Stimulated activated CD8-positive, alpha-beta memory T cell treated with anti-CD3 and anti-CD28 coated beads, Interleukin-2, amount 100 ng/mL, for 1 hour (primary cell): ENCODE results near the gene NRGN.

ENCODE experiments used
- DNase-seq, 2 donors: peaks; one replicate each; pipeline ENCODE4 v3.0.0-alpha.2; 2020; ENCODE audit warnings: low read depth in 2 of 2

The NRGN gene

GRCh38 chr11:124740277-124740882 is 638 bp downstream of the NRGN start:
- DNase-seq: peak in 1 of 2 donors; percentile 18

- DNase-seq: no peak
These were observed 2.8 kb downstream of the NRGN start for GRCh38 chr11:124742555-124742954.

GRCh38 chr11:124743050-124743449 is 3.3 kb downstream of the NRGN start:
- DNase-seq: no peak

- no peak for DNase-seq
These were observed 5.6 kb downstream of the NRGN start for GRCh38 chr11:124745270-124745834.

GRCh38 chr11:124745835-124746620 is 6.3 kb downstream of the NRGN start:
- no peak for DNase-seq

- peak; percentile 57 to 66 for DNase-seq
These were observed 7.0 kb downstream of the NRGN start for GRCh38 chr11:124746621-124747243.

GRCh38 chr11:124747406-124748099 is 7.8 kb downstream of the NRGN start:
- DNase-seq: no peak

GRCh38 chr11:124748100-124748418 is 8.3 kb downstream of the NRGN start:
- DNase-seq: no peak

- DNase-seq: no peak
These were observed 9.0 kb downstream of the NRGN start for GRCh38 chr11:124748481-124749343.

- no peak for DNase-seq
These were observed 10.2 kb downstream of the NRGN start for GRCh38 chr11:124749912-124750311.

- DNase-seq: no peak
These were observed 11.6 kb downstream of the NRGN start for GRCh38 chr11:124751391-124751740.

- no peak for DNase-seq
These were observed 12.2 kb downstream of the NRGN start, which contains the start of gene VSIG2 for GRCh38 chr11:124751741-124752470. Gene VSIG2 (minus strand): TSS chr11:124752255. CDS start chr11:124752137, 118 bp downstream.

GRCh38 chr11:124752471-124753102 is 12.8 kb downstream of the NRGN start:
- DNase-seq: no peak

- DNase-seq: no peak
These were observed 13.5 kb downstream of the NRGN start for GRCh38 chr11:124753205-124753604.

GRCh38 chr11:124753624-124754023 is 13.9 kb downstream of the NRGN start:
- no peak for DNase-seq

GRCh38 chr11:124754309-124754708 is 14.6 kb downstream of the NRGN start:
- DNase-seq: no peak

GRCh38 chr11:124754710-124755109 is 15.0 kb downstream of the NRGN start:
- no peak for DNase-seq

GRCh38 chr11:124756033-124756752 is 16.5 kb downstream of the NRGN start:
- DNase-seq: no peak

GRCh38 chr11:124756753-124757227 is 17.0 kb downstream of the NRGN start:
- no peak for DNase-seq
